Renal cortex interstitium (tissue), 11 donors: ENCODE measurements around the gene CHD6. TPM values are rescaled to one million over a fixed set of nuclear protein-coding genes. Genes with fewer than 3 reads are reported as not detected.

ENCODE experiments used
- DNase-seq, 11 donors: peaks; one replicate each; pipeline ENCODE4 v3.0.0-alpha.2; 2013; ENCODE audit warnings: low read depth in 9 of 11, low spot score in 4 of 11; ENCODE audit errors: extremely low read depth in 1 of 11
- polyA plus RNA-seq, 3 donors: library from polyadenylated mRNA; unstranded; fragments of 120-200 nt; gene quantifications; one replicate each; pipeline ENCODE4 v1.2.1, GENCODE V29; 2013; ENCODE audit not compliant: insufficient read length in 3 of 3

Gene CHD6
- polyA plus RNA-seq, 3 donors = 45.1 to 55.3 (median 51.1) TPM

DNA sequence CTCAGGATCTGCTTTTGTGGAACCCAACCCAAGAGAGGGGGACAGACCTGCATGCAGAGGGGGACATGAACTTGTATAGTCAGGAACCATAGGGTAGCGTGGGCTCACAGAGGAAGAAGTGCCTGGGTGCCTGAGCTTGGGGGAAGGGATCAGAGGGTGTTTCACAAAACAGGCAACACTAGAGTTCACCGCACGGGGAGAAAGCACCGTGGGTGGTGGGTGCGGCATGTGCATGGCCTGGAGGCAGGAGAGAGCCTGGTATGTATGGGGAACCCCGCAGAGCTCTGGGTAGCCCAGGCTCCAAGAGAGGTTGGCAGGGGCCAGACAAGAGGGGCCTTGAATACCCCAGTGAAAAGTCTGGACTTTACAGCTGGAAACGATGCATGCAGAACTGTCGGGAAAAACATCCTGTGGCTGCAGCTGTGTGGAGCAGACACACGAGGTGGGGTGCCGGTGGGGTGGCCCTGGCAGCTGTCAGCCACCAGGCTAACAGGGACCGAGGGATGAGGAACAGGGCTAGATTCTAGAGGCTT, 244.9 kb downstream of the CHD6 start:
- no peak for DNase-seq

DNA sequence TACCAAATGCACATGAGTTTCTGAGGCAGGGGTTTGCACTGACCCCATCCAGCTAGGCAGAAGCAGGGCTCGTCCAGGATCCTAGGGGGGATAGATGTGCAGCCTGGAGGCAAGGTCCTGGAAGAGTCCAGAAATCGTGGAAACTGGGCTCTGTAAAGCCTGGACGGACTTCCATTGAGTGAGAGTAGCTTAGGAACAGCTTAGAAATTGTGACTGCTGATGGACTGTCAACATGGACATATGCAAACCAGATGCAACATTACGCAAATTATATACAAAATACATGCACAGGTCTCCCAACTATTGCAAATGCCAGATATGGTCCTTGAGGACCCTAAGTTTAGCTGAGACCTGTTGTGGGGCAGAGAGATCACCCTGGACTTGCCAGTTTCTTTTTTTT, 246.8 kb downstream of the CHD6 start:
- no peak for DNase-seq

DNA sequence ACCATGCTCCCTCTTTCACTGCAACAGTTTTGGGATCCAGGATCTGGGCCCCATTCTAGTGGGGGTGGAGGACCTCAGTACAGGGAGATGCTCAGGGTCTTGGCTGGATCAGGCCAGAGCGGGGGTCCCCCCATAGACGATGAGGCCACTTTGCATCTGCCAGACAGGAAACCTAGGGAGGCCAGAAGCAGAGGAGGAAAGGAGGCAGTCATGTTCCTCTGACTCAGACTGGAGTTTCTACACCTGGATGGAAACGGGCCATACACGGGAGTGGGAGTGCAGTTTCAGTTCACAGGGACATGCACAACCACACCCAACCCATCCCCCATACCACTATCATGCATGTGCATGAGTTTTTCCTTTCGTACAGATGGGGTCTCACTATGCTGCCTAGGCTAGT, 248.0 kb downstream of the CHD6 start:
- DNase-seq = no peak

DNA sequence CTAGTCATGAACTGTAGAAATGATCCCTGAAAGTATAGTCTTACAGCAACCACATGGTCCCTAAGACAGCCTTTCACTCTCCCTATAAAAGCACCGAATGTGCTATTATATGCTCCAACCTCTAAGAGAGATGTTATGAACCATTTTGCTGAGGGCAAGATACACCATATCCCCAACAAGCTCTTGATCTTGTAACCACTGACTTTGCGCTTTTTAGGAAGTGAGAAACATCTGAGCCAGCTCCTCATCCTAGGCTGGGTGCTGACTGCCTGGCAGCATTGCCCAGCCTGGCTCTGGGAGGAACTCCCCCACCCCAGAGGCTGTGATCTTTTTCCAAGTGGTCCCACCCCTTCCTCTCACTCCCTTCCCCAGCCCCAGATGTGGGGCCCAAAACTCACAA, 248.5 kb downstream of the CHD6 start:
- DNase-seq = no peak

DNA sequence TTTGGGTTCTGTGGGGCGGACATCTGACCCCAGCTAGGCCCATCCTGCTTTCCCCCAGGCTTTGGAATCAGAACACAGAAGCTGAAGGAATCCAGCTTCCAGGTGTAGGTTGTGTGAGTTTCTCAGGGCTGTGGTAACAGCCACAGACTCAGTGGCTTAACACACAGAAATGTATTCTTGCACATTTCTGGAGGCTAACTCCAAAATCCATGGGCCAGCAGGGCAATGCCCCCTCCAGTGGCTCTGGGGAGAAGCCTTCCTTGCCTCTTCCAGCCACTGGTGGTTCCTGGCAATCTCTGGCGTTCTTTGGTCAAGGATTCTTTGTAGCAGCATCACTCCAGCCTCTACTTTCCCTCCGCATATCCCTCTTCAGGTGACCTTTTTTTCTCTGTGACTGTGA, 250.2 kb downstream of the CHD6 start:
- no peak for DNase-seq

DNA sequence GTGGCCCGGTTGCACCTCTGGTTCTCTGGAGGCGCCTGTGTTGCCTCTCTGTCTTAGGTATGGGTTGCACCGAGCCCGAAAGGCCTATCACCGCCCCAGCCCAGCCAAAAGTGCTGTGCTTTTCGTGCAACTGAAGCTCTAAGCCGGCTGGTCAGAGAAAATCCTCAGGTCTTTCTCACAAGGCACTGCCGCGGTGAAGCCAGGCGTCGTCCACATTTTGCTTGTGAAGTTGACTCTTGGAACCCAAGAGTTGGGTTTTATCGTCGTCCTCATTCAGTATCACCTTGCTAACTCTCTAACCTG, 250.8 kb downstream of the CHD6 start:
- DNase-seq = no peak

DNA sequence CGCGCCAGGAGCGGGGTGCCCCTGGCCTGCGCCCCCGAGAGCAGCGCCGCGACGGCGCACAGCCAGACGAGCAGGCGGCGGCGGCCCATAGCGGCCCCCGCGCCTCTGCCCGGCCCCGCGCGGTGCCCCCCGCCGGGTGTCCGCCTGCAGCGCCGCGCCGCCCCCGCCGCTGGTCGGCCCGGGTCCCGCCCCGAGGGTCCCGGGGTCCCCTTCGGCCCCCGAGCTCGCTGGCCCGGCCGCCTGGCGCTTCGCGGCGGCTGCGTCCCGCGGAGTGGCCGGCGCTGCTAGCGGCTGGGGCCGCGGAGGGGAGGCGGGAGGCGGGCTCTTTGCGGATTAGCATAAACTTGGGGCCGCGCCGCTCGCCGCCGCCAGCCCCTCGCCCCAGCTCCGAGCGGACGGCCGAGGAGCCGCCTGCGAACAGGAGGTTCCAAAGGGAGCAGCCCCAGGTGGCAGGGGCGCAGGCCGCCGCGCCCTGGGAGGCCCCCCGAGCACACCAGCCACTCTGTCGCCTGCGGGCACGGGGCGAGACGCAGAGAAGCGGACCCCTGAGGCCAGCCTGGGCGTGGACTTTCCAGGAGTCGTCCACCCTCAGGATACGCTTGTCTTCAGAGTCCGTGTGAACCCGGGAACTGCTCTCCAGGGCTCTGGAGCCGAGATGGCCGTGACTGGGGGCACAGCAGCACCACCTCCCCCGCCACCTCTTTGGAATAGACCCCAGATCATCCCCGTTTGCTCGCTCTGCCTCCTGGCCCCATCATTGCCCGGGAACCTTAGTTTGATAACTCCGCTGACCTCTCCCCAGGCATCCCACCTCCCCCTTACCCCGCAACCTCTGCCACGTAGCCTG, 251.4 kb downstream of the CHD6 start, which contains the start of gene EMILIN3:
EMILIN3 (minus strand) TSS at position 273 of the 847 bp plus-strand sequence; CDS start at position 89, 184 bp downstream.
- DNase-seq = peak in 2 of 11 donors; percentile 28

DNA sequence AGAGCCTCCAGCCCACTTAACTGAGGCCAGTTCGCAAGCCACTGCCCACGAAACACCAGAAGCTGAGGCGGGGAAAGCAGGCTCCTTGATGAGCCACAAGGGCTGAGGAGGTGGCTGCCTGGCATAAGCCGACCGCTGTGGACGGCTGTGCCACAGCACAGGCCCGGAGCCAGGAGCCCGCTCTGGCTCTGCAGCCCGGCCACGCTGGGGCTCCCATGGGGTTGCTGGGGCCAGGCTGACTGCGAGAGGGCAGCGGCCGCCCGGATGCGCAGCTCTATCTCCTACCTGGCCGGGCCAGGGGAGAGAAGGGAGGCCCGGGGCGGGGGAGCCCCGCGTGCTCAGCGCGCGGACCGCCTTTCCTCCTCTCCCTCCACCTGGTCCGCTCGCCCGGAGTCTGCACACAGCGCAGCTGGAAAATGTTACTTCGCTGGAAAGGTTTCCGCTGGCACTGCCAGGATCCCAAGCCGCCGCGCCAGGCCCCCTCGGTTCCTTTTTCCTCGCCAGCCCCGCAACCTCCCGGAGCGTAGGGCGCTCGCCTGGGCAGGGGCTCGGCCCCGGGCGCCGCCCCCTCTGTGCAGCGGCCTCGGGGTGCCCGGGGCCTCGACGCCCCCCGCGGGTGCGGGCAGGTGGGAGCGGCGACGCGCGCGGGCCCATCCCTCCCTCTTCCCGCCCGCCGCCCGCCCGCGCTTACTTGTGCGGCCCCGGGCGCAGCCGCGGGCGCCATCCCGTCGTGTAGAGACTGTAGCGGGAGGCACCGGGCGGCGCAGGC, 252.2 kb downstream of the CHD6 start:
- no peak for DNase-seq

DNA sequence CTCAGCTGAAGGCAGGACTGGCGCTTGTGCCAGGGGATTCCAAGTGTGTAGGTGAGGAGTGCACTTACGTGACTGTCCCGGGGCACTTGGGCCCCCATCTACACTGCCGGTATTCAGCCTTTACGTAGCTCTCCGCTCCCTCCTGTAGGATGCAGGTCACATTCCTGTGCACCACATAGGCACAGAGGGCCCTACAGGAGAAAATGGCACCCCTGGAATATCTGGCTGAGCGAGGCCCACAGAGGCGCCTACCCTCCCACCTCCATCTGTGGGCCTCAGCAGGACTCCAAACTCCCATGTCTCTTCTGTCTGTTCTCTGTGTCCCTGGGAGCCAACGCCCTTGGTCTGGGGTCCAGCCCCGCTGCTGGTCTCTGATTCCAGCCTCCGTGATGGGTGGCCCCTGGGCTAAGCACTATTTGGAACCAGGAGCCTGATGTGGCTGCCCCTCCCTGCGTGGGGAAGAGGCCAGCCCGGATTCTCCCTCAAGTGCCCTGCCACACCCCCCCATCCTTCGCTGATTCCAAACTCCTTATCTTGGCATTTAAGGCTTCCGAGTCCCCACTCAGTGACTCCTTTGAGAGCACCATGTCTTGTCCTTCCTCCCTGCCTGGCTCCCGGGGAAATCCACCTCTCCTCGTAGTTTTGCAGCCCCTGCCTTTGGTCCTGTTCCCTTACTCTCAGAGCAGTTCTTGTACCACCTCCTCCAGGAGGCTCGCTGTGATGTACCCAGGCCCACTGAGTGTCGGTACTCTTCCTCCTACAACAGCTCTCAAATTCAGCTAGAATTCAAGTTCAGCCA, 253.0 kb downstream of the CHD6 start:
- DNase-seq = no peak

DNA sequence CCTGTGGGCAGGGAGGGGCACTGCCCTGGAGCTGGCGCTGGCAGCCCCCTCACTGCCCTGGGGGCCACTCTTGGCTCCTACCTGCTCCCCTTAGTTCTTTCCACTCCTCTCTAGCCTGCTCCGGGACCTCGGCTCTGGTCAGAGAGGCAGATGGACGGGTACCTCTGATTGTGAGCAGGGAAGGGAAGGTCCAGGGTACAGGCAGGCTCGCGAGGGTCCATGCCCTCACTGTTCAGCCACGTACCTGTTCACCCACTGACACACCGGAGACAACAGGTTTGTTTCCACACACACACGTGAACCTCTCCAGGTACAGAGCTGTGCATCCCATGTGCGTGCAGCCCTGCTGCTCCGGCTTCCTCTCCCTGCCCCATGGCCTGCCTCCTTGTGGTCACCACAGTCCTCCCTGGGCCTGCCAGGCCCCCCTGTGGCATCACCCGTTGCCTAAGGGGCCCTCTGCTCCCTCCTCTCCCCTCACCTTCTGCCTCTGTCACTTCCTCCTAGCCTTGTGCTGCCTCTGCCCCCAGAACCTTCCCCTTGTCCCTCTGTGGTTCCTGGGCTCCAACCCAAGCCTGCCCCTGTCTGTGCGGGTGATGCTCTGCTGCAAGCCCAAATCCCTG, 253.8 kb downstream of the CHD6 start:
- DNase-seq = no peak

DNA sequence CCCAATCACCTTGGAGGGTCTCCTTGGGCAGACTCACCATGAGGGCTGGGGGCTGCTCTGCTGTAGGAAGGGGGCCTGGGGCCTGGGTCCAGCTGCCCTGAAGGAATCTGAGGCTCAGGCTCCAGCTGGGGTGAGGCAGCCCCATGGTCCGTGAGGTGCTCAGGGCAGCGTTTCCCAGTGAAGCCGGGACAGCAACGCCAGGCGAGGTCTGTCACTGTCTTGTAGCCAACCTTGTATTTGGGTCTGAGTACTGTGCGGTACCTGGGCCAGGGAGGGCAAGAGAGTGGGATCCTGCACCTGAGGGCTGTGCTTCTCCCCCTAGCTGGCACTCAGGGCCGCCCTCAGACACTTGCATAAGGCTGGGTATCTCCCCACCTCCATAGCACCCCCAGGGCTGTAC, 254.6 kb downstream of the CHD6 start:
- no peak for DNase-seq

DNA sequence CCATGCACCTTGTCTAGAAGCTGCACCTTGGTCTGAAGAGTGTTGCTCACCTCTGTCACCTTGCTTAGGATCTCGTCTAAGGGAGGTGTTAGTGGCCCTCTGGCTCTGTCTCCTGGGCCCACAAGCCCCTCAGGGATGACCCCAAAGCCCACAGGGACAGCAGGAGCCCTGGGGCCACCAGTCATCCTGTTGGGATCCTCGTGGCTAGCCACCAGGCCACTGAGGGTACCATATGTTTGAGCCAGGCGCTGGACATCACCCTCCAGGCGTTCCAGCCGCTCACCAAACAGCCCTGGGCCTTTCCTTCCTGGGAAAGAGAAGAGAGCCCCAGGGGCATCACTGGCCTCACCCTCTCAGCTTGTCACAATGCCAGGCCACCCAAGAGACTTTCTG, 255.4 kb downstream of the CHD6 start:
- DNase-seq = no peak

DNA sequence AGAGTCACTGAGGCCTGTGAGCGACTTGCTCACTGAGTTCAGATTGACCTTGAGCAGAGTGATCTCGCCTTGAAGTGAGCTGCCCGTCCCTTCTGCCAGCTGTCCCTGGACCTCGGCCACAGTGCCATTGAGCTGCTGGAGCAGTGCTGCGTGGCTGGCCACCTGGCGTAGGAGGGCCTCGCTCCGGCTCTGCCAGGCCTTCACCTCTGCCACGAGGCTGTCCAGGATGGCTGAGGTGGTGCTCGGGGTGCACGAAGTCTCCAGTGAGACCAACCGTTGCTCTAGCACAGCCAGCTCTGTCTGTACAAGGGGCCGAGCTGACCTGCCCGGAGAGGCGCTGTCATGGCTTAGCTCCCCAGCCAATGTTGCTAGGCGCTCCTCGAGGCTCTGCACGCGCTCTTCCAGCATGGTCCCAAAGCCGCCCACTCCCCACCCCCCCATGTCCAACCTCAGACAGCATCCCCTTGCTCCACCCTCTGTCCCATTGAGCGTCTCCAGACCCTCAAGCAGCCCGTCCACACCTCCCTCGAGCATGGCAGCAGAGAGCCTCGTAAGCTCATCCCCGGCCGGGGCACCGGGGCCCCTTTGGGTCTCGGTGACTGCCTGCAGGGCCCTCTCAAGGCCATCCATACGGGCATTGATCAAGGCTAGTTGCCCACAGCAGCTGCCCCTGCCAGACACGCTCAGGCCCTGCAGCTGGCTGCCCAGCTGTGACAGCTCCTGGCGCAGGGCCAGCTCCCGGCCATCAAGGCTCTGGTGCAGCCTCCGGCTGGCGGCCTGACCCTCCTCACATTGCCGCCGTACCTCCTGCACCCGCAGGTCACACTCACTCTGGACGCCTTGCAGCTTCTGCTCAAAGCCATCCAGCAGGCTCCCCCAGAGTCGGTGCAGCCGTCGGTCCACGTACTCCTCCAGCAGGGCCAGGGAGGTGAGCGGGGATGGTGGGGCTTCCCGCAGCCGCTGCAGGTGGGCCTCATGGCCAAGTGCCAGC, 256.1 kb downstream of the CHD6 start:
- DNase-seq = no peak

DNA sequence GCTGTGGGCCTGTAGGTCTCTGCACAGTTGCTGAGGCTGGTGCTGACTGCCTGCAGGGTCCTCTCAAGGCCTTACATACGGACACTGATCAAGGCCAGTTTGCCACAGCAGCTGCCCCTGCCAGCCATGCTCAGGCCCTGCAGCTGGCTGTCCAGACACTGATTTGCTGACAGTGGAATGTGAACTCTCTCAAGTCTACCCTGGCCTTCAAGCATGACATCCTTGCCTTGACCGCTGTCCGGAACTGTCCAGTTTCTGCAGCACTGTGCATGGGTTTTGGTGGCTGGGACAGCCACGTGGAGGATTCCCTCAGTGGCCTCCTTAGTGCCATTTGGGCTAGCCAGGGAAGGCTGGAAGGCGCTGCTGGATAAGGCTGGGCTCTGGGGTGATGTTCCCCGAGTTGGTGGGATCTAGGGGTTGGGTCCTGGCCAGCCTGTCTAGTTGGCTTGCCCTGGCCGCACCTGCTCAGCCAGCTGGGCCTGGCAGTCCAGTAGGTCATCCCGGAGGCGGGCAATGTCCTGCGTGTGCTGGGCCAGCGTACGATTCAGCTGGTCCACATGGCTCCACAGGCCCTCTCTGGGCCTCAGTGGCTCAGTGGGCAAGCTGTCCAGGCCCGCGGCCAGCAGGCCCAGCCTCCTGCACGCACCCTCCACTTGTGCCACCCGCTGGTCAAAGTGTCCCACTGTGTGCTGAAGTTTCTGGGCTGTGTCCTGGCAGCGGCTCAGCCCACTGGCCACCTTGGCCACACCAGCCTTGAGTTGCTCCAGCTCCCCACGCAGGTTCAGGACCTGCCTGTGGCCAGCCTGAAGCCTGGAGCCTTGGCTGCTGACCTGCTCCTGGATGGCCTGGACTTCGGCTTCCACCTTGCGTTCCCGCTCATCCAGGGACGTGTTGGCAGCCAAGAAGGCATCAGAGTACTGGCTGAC, 257.1 kb downstream of the CHD6 start:
- no peak for DNase-seq

DNA sequence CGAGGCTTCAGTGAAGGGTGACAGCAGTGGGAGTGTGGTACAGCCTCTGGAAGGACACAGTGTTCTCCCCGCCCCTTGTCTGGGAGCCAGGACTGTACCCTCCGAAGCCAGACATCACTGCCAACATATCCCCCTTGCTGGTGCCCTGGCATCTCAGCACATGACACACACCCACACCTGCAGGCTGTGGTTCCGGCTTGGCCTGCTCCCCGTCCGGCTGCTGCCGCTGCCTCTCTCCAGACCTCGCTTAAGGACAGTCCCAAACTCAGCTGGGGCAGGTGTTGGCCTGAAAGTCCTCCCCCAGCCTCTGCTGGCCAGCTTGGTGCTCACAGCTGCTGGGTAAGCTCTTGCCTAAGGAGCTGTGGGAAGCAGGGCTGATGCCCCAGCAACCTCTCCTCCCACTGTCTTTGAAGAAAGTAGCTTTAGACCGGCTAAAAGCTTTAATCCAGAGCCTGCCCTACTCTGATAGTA, 258.6 kb downstream of the CHD6 start:
- DNase-seq = no peak

DNA sequence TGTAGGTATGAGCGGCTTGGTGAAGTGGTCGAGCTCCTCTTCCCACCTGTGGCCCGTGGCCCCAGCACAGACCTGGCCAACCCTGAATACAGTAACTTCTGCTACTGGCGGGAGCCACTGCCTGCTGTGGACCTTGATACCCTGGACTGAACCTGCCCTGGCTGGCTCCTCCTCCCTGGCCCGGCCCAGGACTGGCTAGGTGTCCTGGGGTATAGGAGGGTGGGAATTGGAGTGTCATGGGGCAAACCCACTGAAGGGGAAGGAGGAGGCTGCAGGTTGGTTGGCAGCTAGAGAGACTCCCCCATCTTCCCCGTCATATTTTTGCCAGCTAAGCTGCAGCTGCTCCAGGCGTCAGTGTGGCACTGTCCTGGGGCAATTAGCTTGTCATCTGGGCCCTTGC, 259.5 kb downstream of the CHD6 start:
- DNase-seq = no peak

DNA sequence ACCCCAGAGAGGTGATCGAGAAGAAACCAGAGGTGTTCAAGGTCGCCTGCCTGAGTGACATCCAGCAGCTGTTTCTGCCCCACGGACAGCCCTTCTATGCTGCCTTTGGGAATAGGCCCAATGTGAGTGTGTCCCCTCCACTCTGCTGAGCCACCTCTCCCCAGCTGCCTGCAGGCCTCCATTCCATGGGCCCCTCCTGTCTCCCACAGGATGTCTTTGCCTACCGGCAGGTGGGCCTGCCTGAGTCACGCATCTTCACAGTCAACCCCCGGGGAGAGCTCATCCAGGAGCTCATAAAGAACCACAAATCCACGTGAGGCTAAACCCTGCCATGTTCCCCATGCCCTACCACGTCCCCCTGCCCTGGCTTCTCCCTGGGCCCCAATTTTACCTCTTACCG, 259.9 kb downstream of the CHD6 start:
- DNase-seq = no peak
